ENCODE results near the gene COL17A1.

Gene COL17A1

GRCh38 chr10:104099269-104099668 is 13.6 kb upstream of the COL17A1 start:
- TF ChIP-seq, protein P1, sequence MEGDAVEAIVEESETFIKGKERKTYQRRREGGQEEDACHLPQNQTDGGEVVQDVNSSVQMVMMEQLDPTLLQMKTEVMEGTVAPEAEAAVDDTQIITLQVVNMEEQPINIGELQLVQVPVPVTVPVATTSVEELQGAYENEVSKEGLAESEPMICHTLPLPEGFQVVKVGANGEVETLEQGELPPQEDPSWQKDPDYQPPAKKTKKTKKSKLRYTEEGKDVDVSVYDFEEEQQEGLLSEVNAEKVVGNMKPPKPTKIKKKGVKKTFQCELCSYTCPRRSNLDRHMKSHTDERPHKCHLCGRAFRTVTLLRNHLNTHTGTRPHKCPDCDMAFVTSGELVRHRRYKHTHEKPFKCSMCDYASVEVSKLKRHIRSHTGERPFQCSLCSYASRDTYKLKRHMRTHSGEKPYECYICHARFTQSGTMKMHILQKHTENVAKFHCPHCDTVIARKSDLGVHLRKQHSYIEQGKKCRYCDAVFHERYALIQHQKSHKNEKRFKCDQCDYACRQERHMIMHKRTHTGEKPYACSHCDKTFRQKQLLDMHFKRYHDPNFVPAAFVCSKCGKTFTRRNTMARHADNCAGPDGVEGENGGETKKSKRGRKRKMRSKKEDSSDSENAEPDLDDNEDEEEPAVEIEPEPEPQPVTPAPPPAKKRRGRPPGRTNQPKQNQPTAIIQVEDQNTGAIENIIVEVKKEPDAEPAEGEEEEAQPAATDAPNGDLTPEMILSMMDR (IDR thresholded peaks at IDR 0.05; ENCODE audit: low read depth, low read length), result no peak
- DNase-seq (ENCODE audit: low read depth in 2 of 2), result peak; percentile 27 to 72
- H3K4me3 ChIP-seq (replicated peaks in 1 of 2; ENCODE audit: low read depth in 2 of 2, low read length in 2 of 2), result no peak overlapping the region

- TF ChIP-seq, protein P1 (IDR thresholded peaks at IDR 0.05; ENCODE audit: low read depth, low read length), result no peak
- peak in 1 of 2 donors; percentile 72 for DNase-seq (ENCODE audit: low read depth in 2 of 2)
- H3K4me3 ChIP-seq (replicated peaks in 1 of 2; ENCODE audit: low read depth in 2 of 2, low read length in 2 of 2), result no peak overlapping the region
Observed at GRCh38 chr10:104098358-104098925, 12.8 kb upstream of the COL17A1 start.

DNA sequence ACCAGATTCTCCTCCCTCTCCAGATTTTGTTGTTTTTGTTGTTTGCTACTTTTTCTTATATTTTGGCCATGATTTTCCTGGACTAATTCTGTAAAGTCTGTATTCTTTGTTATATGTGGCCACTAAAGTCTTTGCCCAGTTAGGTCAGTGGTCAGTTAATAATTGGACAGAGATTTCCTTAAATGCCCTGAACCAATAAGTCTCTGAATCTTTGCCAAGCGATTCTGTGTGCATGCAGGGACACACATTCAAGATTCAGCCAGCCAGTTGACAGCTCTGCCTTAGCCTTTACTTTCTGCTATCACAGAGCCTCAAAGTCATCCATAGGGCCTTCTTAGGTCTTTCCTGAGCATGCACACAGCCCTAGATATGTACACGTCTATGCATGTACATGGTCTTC is 11.0 kb upstream of the COL17A1 start:
- no peak for DNase-seq (ENCODE audit: low read depth in 2 of 2)
- TF ChIP-seq, protein P1 (IDR thresholded peaks at IDR 0.05; ENCODE audit: low read depth, low read length), result no peak
- H3K4me3 ChIP-seq (replicated peaks in 1 of 2; ENCODE audit: low read depth in 2 of 2, low read length in 2 of 2), result no peak overlapping the region

DNA sequence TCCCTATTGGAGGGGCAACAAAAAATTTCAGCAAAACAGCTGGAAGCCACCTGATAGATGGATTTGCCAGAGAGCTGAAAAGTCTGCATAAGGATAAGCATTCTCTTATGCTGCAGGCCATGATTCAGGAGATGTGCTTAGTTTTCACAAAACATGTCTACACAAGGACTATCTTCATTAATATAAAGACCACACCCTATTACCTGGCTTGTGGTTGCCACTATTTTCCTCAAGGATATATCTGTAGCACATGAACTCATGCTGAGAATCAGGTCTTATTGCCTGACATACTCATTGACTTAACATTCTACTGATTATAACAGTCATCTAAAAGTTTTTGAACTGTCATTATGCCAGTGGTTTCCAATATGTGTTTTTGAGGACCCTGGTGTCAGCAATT is 7.1 kb upstream of the COL17A1 start:
- TF ChIP-seq, protein P1 (IDR thresholded peaks at IDR 0.05; ENCODE audit: low read depth, low read length), result no peak
- no peak for DNase-seq (ENCODE audit: low read depth in 2 of 2)

DNA sequence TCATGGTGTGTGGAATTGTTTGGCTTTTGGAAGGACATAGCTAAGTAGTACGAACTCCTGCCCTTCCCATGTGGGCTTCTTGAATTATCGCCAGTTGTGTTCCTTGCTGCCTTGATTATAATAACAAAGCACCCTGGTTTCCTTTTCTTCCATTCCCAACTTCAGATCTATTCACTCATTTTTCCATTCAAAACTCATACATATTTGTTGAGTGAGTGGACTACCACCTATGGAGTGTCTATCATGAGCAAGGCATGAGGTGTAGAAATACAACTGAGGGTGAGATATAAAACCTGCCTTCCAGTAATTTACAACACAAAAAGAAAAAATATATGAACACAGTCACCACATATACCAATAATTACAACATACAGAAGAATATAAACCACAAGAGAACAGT is 4.9 kb upstream of the COL17A1 start:
- DNase-seq (ENCODE audit: low read depth in 2 of 2), result peak; percentile 25 to 26
- no peak overlapping the region for H3K4me3 ChIP-seq (replicated peaks in 1 of 2; ENCODE audit: low read depth in 2 of 2, low read length in 2 of 2)
- TF ChIP-seq, protein P1 (IDR thresholded peaks at IDR 0.05; ENCODE audit: low read depth, low read length), result no peak

More for the DNA sequence above, 7.1 kb upstream of the COL17A1 start:
- H3K4me3 ChIP-seq (replicated peaks in 1 of 2; ENCODE audit: low read depth in 2 of 2, low read length in 2 of 2), result no peak overlapping the region

GRCh38 chr10:104089621-104090020 is 3.9 kb upstream of the COL17A1 start:
- no peak overlapping the region for H3K4me3 ChIP-seq (replicated peaks in 1 of 2; ENCODE audit: low read depth in 2 of 2, low read length in 2 of 2)
- TF ChIP-seq, protein P1 (IDR thresholded peaks at IDR 0.05; ENCODE audit: low read depth, low read length), result no peak
- DNase-seq (ENCODE audit: low read depth in 2 of 2), result peak in 1 of 2 donors; percentile 17

DNA sequence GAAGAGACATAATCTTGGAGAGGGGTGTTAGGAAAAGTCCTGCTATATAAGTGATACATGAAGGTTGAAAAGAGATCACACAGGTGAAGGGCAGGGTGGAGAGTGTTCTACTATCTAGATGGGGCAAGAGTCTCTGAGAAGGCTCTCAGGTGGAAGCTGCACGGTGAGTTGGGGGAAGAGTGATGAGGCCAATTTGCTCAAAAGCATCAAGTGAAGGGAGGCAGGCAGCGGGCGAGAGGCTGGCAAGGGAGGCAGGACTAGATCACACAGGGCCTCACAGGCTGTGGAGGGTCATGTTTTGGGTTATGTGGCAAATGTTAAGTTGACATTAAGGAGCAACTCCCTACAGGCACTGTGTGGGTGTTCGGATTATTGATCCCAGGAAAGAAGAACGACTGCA is 2.6 kb upstream of the COL17A1 start:
- H3K4me3 ChIP-seq (replicated peaks in 1 of 2; ENCODE audit: low read depth in 2 of 2, low read length in 2 of 2), result no peak overlapping the region
- DNase-seq (ENCODE audit: low read depth in 2 of 2), result no peak
- TF ChIP-seq, protein P1 (IDR thresholded peaks at IDR 0.05; ENCODE audit: low read depth, low read length), result no peak

Measured in cardiac fibroblast (primary cell).